SK-N-DZ (cell line): ENCODE measurements around the gene QRICH1.

Source experiments
- DNase-seq: peaks from one replicate; pipeline ENCODE4 v3.0.0-alpha.2; 2015; ENCODE audit warnings: low spot score

QRICH1 gene

GRCh38 chr3:49119036-49119435 is 25.2 kb upstream of the QRICH1 start:
- DNase-seq = no peak

- DNase-seq = no peak
Measured at GRCh38 chr3:49112262-49112661, 18.4 kb upstream of the QRICH1 start.

GRCh38 chr3:49111347-49111746 is 17.5 kb upstream of the QRICH1 start:
- DNase-seq = no peak

- DNase-seq = no peak
Measured at GRCh38 chr3:49110780-49111179, 16.9 kb upstream of the QRICH1 start.

- DNase-seq = no peak
Measured at GRCh38 chr3:49108346-49108745, 14.5 kb upstream of the QRICH1 start.

- peak; percentile 88 for DNase-seq
Measured at GRCh38 chr3:49104427-49105291, 10.8 kb upstream of the QRICH1 start, which contains the start of gene QARS1. Gene QARS1, minus strand, starts transcription at chr3:49104757. Its CDS starts 24 bp downstream, at chr3:49104733.

- DNase-seq = no peak
Measured at GRCh38 chr3:49104052-49104426, 10.2 kb upstream of the QRICH1 start.

- no peak for DNase-seq
Measured at GRCh38 chr3:49100046-49100615, 6.3 kb upstream of the QRICH1 start.

- DNase-seq = no peak
Measured at GRCh38 chr3:49098910-49099630, 5.2 kb upstream of the QRICH1 start.

- DNase-seq = no peak
Measured at GRCh38 chr3:49098429-49098828, 4.6 kb upstream of the QRICH1 start.

GRCh38 chr3:49092938-49093852 is 676 bp downstream of the QRICH1 start:
- DNase-seq = peak; percentile 74

- DNase-seq = no peak
Measured at GRCh38 chr3:49081429-49081828, 12.4 kb downstream of the QRICH1 start.

GRCh38 chr3:49079270-49079669 is 14.6 kb downstream of the QRICH1 start:
- DNase-seq = no peak

GRCh38 chr3:49076646-49077045 is 17.2 kb downstream of the QRICH1 start:
- DNase-seq = no peak

GRCh38 chr3:49076116-49076515 is 17.8 kb downstream of the QRICH1 start:
- no peak for DNase-seq

GRCh38 chr3:49058011-49058410 is 35.9 kb downstream of the QRICH1 start:
- DNase-seq = no peak

GRCh38 chr3:49057268-49057667 is 36.6 kb downstream of the QRICH1 start:
- DNase-seq = no peak

GRCh38 chr3:49054344-49054862 is 39.5 kb downstream of the QRICH1 start:
- DNase-seq = no peak

GRCh38 chr3:49053543-49053942 is 40.3 kb downstream of the QRICH1 start:
- DNase-seq = no peak

- no peak for DNase-seq
Measured at GRCh38 chr3:49035281-49035680, 58.6 kb downstream of the QRICH1 start.

GRCh38 chr3:49034650-49035049 is 59.2 kb downstream of the QRICH1 start:
- DNase-seq = no peak
